Adrenal gland (tissue), 5 donors: ENCODE measurements around the gene FAM120B.

Experiments used
- CTCF ChIP-seq, 6 experiments: fragments of 450-650 bp in 4 of 6; fragments of 200-600 bp in 2 of 6; sonication (generic) in 1 of 6; IDR thresholded peaks; 1 replicate in 5 of 6; 2 replicates in 1 of 6; pipeline versions ENCODE4 v1.5.1 to v1.8.0; 2016 to 2021; ENCODE audit warnings: antibody characterized with exemption in 6 of 6, mild to moderate bottlenecking in 2 of 6, moderate library complexity in 1 of 6
- POLR2A ChIP-seq, 2 donors: fragments of 450-650 bp; IDR thresholded peaks; one replicate each; pipeline ENCODE4 v1.6.1; 2017; ENCODE audit warnings: antibody characterized with exemption in 2 of 2, mild to moderate bottlenecking in 2 of 2, moderate library complexity in 1 of 2
- donor health status: DM: no; HTN: no; CAD: no.

GRCh38 chr6:170274713-170275560 is 31.6 kb upstream of the FAM120B start:
- TF ChIP-seq CTCF (IDR thresholded peaks at IDR 0.05) (no peak), POLR2A (IDR thresholded peaks at IDR 0.05) (no peak)
